Type B pancreatic cell (in vitro differentiated cells): ENCODE measurements around the gene VPS26C. TPM values are rescaled to one million over a fixed set of nuclear protein-coding genes. Genes with fewer than 3 reads are reported as not detected.

Source experiments
- DNase-seq: peaks from one replicate; pipeline ENCODE4 v3.0.0; 2021; ENCODE audit warnings: mixed read lengths; ENCODE audit not compliant: unreplicated experiment; ENCODE audit errors: extremely low spot score
- H3K27ac Mint-ChIP-seq: 2 replicates; pipeline ENCODE4 v1.8.0; 2021; ENCODE audit warnings: mild to moderate bottlenecking, mixed read lengths
- H3K27me3 Mint-ChIP-seq: 2 replicates; pipeline ENCODE4 v1.8.0; 2021; ENCODE audit warnings: mixed read lengths
- H3K36me3 Mint-ChIP-seq: 2 replicates; pipeline ENCODE4 v1.8.0; 2021; ENCODE audit warnings: mixed read lengths
- H3K4me1 Mint-ChIP-seq: one replicate; pipeline ENCODE4 v1.8.0; 2021; ENCODE audit warnings: mixed read lengths; ENCODE audit not compliant: unreplicated experiment
- H3K4me3 Mint-ChIP-seq: 2 replicates; pipeline ENCODE4 v1.8.0; 2021; ENCODE audit warnings: mild to moderate bottlenecking, mixed read lengths
- H3K9me3 Mint-ChIP-seq: 2 replicates; pipeline ENCODE4 v1.8.0; 2021; ENCODE audit warnings: mixed read lengths
- total RNA-seq: library from RNA; stranded (reverse); gene quantifications from 2 replicates; pipeline ENCODE4 v1.2.1, GENCODE V29; 2021; ENCODE audit warnings: low replicate concordance
- TF ChIP-seq, protein P1 (sequence below): fragments of 200-600 bp; sonication (generic); conservative IDR thresholded peaks from 2 replicates; pipeline ENCODE4 v1.5.0; 2021; ENCODE audit warnings: antibody characterized with exemption, mild to moderate bottlenecking

The VPS26C gene
- total RNA-seq, 1 donor from 2014 or later: 37.9 TPM

DNA sequence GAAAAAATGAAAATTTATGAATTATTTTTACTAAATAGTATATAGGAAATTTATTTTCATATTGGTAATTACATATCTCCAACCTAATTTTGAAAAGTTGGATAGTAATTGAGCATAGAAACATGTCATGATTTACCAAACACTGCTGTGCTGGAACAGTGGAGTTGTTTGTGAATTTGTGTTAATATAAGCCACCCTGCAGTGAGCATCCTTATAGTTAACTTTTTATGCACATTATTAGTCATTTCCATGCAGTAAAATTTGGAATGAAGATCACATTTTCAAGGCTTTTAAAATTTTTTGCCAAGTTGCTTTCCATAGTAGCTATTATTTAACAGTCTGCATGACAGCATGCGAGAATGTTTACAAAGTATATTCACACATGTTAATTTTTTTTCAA lies 78.3 kb downstream of the VPS26C start:
- no peak for DNase-seq
- no peak overlapping the region for H3K4me3 Mint-ChIP-seq
- H3K4me1 Mint-ChIP-seq: no peaks in the 10 kb centered on the region
- H3K27me3 Mint-ChIP-seq: no peaks in the 10 kb centered on the region
- no peaks in the 10 kb centered on the region for H3K9me3 Mint-ChIP-seq
- peaks cover 53% of the 10 kb centered on the region for H3K36me3 Mint-ChIP-seq
- H3K27ac Mint-ChIP-seq: no peak overlapping the region
- TF ChIP-seq, protein P1, sequence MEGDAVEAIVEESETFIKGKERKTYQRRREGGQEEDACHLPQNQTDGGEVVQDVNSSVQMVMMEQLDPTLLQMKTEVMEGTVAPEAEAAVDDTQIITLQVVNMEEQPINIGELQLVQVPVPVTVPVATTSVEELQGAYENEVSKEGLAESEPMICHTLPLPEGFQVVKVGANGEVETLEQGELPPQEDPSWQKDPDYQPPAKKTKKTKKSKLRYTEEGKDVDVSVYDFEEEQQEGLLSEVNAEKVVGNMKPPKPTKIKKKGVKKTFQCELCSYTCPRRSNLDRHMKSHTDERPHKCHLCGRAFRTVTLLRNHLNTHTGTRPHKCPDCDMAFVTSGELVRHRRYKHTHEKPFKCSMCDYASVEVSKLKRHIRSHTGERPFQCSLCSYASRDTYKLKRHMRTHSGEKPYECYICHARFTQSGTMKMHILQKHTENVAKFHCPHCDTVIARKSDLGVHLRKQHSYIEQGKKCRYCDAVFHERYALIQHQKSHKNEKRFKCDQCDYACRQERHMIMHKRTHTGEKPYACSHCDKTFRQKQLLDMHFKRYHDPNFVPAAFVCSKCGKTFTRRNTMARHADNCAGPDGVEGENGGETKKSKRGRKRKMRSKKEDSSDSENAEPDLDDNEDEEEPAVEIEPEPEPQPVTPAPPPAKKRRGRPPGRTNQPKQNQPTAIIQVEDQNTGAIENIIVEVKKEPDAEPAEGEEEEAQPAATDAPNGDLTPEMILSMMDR: no peak

DNA sequence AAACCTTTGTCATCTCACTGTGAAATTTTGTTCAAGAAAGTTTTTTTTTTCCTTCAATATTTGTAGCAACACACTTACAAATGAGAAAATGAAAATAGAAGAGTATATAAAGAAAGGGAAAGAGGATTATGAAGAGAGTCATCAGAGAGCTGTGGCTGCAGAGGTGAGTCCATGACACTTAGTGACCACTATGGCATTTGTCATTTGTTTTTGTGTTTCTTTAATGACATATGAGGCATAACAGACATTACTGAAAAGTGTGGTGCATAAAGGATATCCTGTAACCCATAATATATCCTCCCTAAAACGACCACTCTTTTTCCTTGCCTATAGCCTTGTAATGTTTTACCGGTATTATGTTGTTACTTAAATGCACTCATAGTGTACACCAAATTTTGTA lies 80.2 kb downstream of the VPS26C start:
- Mint-ChIP-seq H3K9me3 (no peaks in the 10 kb centered on the region), H3K4me1 (no peaks in the 10 kb centered on the region), H3K27ac (no peak overlapping the region), H3K27me3 (no peaks in the 10 kb centered on the region), H3K4me3 (no peak overlapping the region), H3K36me3 (peaks cover 46% of the 10 kb centered on the region)
- TF ChIP-seq, protein P1: no peak
- DNase-seq: no peak

DNA sequence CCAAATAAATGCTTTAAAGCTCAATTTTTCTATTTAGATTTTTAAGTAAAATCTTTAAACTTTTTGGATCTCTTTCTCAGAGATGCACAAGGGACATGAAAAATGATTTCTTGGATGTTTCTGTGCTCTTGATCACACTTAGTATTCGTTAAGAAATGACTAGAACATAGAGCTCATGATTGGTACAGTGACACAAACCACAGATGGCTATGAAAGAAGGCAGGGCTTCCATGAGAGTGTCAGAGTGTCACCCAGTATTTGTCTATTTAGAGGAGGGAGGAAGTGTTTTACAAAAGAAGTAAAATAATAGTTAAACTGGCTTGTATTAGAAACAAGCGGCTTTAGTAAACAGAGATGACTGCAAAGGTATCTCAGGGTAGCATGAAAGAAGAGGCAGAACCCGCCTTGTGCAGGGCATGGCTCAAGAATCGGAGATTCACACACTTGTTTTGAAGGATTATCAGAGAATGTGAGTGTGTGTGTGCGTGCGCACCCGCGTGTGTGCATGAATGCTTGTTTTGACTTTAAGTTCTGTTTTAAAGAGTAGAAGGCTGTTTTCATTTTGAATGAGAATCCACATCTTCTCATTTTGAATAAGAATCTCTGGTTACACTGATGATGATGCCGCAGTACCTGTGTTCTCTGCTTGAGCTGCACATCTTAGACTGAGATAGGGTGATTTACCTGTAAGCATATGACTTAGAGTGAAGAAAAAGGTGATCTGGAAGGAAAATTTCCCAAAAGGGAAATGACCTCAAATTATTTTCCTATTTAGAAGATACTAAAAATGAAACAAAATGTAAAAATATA lies 82.1 kb downstream of the VPS26C start:
- Mint-ChIP-seq H3K9me3 (no peaks in the 10 kb centered on the region), H3K36me3 (peaks cover 48% of the 10 kb centered on the region), H3K4me3 (no peak overlapping the region), H3K4me1 (no peaks in the 10 kb centered on the region), H3K27me3 (no peaks in the 10 kb centered on the region), H3K27ac (no peak overlapping the region)
- DNase-seq: no peak
- TF ChIP-seq, protein P1: no peak

DNA sequence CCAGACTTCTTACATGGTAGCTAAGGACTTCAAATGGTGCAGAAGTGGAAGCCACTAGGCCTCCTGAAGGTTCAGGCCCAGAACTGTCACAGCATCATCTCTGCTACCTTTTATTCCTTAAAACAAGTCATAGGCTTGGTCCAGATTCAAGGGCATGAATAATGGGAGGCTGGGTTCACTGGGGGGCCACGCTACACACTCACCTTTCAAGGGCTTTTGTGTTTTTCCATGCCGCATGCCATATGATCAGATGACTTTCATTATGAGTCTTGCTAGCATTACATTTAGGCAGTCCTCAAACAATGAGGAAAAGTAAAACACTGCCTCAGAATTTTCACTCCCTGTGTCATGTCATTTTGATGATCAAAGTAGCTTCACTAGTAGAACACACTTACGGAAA lies 83.4 kb downstream of the VPS26C start:
- no peak overlapping the region for H3K27ac Mint-ChIP-seq
- DNase-seq: no peak
- no peaks in the 10 kb centered on the region for H3K27me3 Mint-ChIP-seq
- H3K9me3 Mint-ChIP-seq: no peaks in the 10 kb centered on the region
- no peak overlapping the region for H3K4me3 Mint-ChIP-seq
- peaks cover 48% of the 10 kb centered on the region for H3K36me3 Mint-ChIP-seq
- H3K4me1 Mint-ChIP-seq: no peaks in the 10 kb centered on the region
- TF ChIP-seq, protein P1: no peak

DNA sequence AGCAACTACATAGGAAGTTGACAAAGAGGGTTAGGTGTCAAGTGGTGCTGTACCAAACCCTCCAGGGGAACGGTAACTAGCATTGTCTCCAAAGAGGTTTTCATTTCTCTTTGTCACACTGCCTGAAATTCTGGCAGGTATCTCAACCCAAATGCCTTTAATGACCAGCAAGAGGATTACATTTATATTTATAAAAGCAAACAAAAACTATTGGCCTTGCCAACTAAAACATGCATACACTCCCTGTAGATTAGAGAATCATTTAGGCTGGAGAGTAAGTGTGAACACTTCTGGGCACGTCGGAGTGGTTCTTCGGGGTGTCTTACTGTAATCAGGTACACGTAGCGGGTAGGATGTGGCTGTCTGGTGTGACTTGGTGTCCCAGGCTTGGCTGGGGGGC lies 84.9 kb downstream of the VPS26C start:
- DNase-seq: no peak
- no peaks in the 10 kb centered on the region for H3K27me3 Mint-ChIP-seq
- H3K27ac Mint-ChIP-seq: no peak overlapping the region
- TF ChIP-seq, protein P1: no peak
- H3K9me3 Mint-ChIP-seq: no peaks in the 10 kb centered on the region
- no peak overlapping the region for H3K4me3 Mint-ChIP-seq
- H3K4me1 Mint-ChIP-seq: no peaks in the 10 kb centered on the region
- H3K36me3 Mint-ChIP-seq: peaks cover 54% of the 10 kb centered on the region
